Measurements from ENCODE around the gene CD83.
"Not testable (repeated sequence)": the region's sequence is repeated elsewhere in the genome, so short reads cannot be mapped to it uniquely, and the experiment has no call there.

The CD83 gene

DNA sequence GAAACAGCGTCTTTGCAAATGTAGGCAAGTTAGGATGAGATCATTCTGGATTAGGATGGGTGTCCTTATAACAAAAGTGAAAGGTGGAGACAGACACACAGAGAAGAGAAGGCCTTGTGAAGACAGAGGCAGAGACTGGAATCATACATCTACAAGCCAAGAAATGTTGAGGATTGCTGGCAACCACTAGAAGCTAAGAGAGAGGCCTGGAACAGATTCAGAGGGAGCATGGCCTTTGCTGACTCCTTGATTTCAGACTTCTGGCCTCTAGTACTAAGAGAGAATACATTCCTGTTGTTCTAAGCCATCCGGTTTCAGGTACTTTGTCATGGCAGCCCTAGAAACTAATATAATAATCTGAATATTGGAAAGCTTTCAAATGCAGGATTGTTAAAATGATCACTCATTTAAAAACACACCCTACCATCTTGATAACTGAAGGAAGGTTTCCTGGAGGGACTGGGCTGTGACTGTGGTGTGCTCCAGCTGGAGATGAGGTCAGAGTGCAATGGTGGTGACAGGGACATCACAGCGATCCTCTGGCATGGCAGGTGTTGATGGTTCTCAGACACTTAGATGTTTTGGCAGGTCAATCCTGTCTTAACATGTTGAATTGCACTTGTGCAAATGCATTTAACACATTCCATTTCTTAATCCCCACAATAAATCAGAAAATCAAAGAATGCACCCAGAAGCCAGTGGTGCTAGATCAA is 25.1 kb downstream of the CD83 start:
- no peak overlapping the region for H3K4me3 ChIP-seq (ENCODE audit: low read depth, low read length)
- DNase-seq (ENCODE audit: low read depth) = no peak

DNA sequence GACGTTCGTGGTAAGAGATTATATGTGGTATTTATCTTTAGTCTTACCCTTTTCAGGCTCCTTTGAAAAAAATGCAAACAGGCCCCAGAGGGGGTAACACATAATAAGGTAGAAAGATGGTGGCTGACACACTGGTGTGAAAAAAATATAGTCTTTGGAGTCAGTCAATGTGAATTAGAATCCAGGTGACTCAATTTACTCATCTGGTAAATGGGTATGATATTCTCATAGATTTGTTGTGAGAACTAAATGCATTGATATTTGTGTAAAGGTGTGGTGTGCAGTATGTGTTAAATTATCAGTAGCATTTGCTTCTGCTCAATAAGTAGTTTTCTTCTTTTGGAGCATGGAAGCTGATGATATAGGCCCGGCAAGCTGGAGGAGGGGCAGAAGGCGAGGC is 25.7 kb downstream of the CD83 start:
- H3K4me3 ChIP-seq (ENCODE audit: low read depth, low read length) = no peak overlapping the region
- DNase-seq (ENCODE audit: low read depth) = no peak

DNA sequence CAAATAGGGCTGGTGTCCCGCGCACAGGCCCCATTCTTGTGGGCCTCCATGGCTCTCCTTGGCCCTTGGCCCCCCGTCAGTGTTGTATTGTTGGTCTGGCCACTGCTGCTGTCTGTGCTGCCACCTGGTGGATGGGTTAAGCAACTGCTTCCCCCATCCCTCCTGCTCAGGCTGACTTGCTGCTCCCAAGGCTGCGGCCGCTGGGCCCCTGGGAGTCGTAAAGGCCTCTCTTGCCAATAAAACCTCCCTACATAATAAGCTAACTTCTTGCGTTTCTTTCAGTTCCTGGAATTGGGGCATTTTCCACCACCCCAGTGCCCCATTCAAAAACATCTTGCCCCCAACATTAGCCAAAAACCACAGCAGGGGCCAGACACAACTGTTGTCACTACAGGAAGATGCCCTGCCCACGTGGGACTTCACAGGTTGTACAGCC is 27.1 kb downstream of the CD83 start:
- no peak overlapping the region for H3K4me3 ChIP-seq (ENCODE audit: low read depth, low read length)
- no peak for DNase-seq (ENCODE audit: low read depth)

DNA sequence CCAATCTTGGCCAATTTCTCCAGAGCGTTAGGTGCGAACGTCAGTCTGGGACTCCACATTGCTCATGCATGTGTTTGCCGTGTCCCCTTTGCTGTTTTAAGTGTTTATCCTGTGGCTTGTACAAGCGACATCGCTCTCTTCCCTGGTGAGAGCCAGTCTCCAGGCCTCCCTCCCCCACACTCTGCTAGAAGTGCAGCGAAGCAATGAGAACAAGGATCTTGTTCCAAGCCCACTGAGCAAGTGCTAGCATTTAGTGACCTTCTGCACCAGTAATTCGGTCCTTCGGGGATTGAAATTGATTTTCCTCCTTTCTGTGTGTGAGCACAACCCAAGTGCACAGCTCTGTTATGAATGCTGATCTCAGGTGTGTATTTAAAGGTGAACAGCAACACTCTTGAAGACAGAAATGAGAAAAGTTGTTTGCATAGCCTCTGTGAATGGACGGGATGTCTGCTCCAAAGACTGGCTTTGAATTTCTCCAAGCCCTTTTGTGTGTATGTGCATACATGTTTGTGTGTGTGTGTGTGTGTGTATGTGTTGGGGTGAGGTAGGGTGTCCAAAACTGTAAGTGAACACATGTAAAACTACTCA is 29.0 kb downstream of the CD83 start:
- no peak overlapping the region for H3K4me3 ChIP-seq (ENCODE audit: low read depth, low read length)
- no peak for DNase-seq (ENCODE audit: low read depth)

DNA sequence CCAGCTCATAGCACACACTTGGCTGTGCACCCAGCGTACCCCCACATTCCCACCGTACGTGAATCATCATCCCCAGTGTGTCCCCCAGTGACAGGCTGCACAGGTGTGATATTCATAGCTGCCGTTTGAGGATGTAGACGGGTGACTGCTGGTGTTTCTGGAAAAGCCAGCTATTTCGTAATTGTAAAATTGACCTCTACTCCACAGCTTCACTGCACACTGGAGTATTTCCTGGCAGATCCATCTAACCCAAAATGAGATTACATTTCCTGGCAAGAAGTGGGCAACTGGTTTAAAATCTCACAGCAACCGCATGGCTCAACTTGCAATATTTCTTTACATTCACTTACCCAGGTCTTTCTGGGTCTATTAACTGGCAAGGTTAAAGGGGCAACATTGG is 30.3 kb downstream of the CD83 start:
- no peak for DNase-seq (ENCODE audit: low read depth)

DNA sequence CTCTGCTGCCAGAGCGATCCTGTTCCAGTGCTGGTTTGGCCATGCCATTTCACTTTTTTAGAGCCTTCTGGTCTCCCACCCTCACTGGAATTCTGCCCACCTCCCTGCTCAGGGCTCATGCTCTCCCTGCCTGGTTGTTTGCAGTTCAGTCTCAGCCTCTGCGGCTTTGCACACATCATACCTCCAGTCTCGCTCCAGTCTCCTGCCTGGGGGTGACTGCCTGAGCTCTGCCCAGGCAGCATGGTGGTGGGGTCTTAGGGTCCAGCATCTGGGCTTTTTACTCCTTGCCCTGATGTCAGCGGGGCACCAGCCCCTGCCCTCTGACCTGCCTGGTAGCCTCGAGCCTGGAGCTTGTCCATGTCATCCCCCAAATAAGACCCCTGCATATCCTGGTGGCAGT is 30.9 kb downstream of the CD83 start:
- DNase-seq (ENCODE audit: low read depth) = no peak
- H3K4me3 ChIP-seq (ENCODE audit: low read depth, low read length) = no peak overlapping the region

More for the DNA sequence above, 30.3 kb downstream of the CD83 start:
- H3K4me3 ChIP-seq (ENCODE audit: low read depth, low read length) = no peak overlapping the region

DNA sequence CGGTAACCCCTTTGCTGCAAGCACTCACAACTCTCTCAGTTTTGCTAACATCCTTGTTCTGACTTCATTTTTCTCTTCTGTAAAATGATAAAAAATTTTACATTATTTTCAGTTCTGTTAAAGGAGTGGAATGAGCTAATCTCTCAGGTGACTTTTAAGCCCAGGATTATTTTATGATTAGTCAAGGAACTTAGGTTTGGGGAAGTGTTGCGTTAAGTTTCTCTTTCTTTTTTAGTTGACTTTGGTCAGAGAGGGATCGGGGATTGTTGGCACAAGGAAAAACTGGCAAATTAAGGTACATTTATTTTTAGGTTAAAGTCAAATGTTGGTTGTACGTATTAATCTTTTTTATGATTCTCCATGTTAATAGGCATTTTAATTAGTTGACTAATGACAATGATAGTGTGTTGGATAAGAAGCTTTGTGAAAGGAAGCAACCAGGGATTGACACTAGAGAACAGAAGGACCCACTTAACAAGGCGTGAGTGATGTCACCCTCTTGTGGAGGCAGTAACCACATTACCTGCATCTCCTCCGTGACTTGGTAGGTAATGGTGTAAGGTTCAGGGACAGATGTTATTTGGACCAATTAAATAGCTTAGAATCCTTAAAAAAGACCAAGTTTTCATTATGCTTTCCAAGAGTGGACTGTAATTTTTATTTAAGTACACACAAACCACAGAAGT is 31.6 kb downstream of the CD83 start:
- no peak for DNase-seq (ENCODE audit: low read depth)
- no peak overlapping the region for H3K4me3 ChIP-seq (ENCODE audit: low read depth, low read length)

DNA sequence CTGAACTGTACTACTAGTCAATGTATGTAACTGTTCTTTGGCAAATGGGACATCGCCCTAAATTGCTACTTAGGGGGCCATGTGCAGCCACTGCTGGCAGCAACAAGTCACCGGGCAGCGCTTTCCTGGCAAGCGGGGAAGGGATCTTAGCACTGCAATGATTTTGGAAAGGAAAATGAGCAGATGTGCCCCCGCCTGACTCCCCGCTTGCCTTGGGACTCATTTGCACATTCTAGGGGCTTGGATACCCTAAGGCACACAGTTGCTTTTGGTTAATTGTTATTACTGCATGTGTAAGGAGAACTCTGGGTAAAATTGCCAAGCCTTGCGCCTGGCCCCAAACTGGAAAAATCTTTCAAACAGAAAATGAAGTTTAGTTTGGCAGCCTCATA is 32.2 kb downstream of the CD83 start:
- no peak overlapping the region for H3K4me3 ChIP-seq (ENCODE audit: low read depth, low read length)
- no peak for DNase-seq (ENCODE audit: low read depth)

DNA sequence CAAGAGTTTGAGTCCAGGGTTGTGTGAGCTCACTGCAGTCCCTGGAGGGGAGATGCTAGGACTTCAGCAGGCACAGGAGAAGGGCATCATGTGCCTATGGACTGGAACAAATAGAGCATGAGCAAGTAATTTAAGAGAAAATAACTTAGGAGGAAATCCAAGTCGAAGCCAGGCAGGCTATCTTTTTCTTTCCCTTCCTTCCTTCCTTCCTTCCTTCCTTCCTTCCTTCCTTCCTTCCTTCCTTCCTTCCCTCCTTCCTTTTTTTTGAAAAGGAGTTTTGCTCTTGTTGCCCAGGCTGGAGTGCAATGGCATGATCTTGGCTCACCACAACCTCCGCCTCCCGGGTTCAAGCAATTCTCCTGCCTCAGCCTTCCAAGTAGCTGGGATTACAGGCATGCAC is 33.7 kb downstream of the CD83 start:
- not testable (repeated sequence) for H3K4me3 ChIP-seq (ENCODE audit: low read depth, low read length); DNase-seq (ENCODE audit: low read depth)

DNA sequence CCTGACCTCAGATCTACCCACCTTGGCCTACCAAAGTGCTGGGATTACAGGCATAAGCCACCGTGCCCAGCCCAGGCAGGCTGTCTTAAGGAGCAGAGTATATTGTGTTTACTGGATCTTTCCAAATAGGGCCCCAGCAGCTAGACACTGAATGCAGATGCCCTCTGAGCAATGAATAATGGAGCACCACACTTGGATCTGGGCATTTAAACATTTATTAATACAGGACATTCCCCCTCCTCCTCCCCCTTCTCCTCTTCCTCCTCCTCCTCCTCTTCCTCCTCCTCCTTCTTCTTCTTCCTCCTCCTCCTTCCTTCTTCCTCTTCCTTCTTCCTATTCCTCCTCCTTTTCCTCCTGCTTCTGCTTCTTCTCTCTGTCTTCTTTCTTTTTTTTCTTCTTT is 34.2 kb downstream of the CD83 start:
- H3K4me3 ChIP-seq (ENCODE audit: low read depth, low read length) = no peak overlapping the region
- DNase-seq (ENCODE audit: low read depth) = no peak

DNA sequence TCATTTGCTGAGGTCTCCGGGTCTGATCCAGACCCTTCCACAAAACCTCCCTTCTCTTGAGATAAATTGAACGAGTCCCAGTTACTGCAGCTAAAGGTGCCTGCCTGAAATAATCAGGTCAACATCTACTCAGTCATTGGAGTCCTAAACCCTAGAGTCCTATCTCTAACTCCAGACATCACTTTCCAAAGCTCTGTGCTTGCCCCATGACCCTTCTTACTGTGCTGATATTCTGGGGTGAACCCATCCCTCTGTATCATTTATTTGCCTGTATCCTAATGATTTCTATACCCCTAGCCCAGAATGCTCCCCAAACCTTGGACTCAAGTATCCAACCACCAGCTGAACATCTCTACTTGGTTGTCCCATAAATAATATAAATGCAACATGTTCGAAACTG is 35.7 kb downstream of the CD83 start:
- DNase-seq (ENCODE audit: low read depth) = no peak
- H3K4me3 ChIP-seq (ENCODE audit: low read depth, low read length) = no peak overlapping the region

DNA sequence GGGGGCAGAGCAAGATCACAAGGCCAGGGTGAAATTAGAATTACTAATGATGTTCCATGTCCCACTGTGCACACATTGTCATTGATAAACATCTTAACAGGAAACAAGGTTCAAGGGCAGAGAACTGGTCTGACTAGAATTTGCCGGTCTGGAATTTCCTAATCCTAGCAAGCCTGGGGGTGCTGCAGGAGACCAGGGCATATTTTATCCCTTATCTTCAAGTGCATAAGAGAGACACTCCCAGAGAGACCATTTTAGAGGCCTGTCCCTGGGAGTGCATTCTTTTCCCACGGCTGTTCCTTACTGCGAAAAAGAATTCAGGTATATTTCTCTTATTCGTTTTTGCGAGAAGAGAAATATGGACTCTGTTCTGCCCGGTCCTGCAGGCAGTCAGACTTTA is 41.5 kb downstream of the CD83 start:
- DNase-seq (ENCODE audit: low read depth) = no peak
- H3K4me3 ChIP-seq (ENCODE audit: low read depth, low read length) = no peak overlapping the region

DNA sequence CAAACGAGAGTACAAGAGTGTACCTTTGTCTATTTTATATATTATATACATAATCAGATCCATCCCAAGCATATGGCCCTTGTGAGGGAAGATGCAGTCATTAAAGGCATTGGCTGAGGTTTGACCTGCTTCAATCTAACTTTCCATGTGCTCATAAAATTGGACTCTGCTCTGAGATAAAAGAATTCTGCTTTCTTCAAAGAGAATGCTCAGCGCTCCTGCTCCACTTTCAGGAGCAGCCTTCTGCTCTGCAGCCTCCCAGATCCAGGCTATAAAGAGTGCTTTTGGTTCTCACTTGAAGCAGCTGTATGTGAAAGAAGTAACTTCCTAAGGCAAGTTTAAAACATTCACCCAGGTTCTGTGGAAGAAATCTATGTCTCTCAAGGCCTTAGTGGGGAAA is 45.3 kb downstream of the CD83 start:
- DNase-seq (ENCODE audit: low read depth) = no peak
- H3K4me3 ChIP-seq (ENCODE audit: low read depth, low read length) = no peak overlapping the region

DNA sequence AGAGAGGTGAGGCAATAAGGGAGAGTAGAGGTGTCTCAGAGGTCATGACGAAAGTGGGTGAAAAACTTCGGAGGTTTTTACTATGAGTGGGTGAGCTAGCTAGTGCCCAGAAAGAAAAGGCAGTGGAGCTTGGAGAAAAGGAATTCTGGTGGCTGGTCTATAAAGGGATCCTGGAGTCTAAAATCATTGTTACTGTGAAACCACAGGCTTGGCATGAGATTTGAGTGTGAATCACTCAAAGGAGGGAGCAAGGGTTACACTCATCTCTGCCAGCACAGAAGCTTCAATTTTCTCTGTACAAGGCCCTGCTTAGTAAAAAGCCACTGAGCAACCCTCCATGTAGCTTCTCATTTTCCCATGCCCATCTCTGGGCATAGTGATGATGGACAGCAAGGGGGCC is 47.5 kb downstream of the CD83 start:
- H3K4me3 ChIP-seq (ENCODE audit: low read depth, low read length) = no peak overlapping the region
- peak; percentile 57 for DNase-seq (ENCODE audit: low read depth)

DNA sequence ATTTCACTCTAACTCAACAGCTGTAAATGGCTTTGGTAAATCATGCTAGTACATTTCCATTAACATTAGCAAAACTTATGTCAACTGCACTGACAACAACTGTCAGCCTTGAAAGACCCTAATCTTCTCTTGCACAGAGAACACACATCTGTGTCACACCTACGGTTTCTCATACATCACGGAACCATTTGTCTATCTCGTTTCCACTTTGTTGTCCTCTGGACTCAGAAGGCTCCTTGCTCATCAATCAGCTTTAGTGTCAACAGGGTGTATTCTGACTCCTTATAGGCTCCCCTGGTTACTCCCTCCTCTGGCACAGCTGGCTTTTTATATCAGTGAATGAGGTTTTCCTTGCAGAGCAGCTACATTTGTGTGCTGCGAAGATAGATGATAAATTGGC is 49.3 kb downstream of the CD83 start:
- H3K4me3 ChIP-seq (ENCODE audit: low read depth, low read length) = no peak overlapping the region
- no peak for DNase-seq (ENCODE audit: low read depth)

DNA sequence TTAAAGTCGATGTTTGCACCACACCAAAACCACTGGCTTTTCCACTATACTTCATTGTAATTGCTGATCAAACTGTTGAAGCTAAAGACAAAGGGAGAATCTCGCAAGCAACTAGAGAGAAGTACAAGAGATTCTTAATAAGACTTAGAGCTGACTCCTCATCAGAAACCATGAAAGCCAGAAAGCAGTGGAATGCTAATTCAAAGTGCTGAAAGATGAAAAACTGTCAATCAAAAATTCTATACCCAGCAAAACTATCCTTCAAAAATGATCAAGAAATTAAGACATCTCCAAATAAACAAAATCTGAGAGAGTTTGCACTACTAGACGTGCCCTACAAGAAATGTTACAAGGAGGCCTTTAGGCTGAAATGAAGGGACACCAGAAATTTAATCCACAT is 52.6 kb downstream of the CD83 start:
- no peak overlapping the region for H3K4me3 ChIP-seq (ENCODE audit: low read depth, low read length)
- no peak for DNase-seq (ENCODE audit: low read depth)

DNA sequence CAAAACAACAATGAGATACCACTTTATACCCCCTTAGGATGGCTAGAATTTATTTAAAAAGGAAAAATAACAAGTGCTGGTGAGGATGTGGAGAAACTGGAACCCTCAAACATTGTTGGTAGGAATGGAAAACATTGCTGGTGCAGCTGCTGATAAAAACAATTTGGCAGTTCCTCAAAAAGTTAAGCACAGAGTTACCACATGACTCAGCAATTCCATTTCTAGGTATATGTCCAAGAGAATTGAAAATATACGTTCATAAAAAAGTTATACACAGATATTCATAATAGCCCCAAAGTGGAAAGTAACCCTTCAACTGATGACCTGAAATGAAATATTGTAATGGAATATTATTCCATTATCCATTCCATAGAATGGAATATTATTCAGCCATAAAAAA is 55.0 kb downstream of the CD83 start:
- DNase-seq (ENCODE audit: low read depth) = no peak
- H3K4me3 ChIP-seq (ENCODE audit: low read depth, low read length) = no peak overlapping the region

DNA sequence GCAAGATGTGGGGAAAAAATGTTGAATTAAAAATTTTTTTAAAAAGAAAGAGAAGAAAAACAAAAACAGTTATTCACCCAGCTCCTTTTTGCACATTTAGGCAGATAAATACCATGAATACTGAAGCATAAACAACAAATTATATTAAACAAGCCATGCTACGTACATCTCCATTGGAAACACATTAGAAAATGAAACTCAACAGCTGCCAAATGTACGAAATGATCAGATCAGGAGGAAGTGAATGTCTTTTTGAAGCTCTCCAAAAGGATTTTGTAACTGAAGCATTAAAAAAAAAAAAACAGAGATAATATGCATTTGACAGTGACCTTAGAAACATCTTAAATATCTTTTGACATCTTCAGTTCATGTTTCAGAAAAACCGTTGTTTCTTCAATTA is 56.7 kb downstream of the CD83 start:
- no peak for DNase-seq (ENCODE audit: low read depth)
- no peak overlapping the region for H3K4me3 ChIP-seq (ENCODE audit: low read depth, low read length)

DNA sequence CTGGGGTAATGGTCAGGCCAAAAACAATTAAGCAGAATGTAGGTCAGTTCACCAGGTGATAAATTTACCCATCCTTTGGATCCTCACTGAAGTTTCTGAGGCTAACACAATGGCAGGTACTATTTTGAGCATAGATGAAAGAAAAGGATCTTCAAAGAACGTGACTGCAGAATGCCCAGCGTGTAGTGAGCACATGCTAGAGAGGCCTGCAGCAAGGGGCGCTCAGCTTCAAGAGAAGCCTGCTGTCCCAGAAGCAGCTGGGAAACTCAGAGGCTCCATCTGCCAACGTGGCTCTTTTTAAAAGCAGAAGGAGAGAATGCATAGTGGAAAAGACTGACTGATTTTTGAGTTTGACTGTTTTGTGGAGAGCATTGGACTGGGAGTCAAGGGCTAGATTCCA is 57.4 kb downstream of the CD83 start:
- H3K4me3 ChIP-seq (ENCODE audit: low read depth, low read length) = no peak overlapping the region
- no peak for DNase-seq (ENCODE audit: low read depth)

DNA sequence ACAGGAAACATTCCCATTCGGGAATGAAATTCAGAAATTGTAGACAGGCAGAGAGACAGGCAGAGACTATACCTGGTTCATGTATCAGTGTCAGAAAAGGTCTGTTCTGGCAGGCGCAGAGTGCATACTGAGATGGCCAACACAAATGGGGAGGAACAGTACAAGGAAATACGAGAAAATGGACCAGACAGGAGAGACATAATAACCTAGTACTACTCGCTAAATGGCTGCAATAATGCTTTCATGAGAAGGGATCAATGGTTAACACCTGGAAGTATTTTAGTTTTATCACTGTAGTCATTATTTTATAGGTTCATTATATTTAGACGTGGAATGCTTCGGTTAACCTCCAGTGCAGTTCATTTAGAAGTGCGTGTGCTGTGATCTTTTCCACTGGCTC is 58.9 kb downstream of the CD83 start:
- no peak for DNase-seq (ENCODE audit: low read depth)
- H3K4me3 ChIP-seq (ENCODE audit: low read depth, low read length) = no peak overlapping the region
